SHP77 (cell line): ENCODE data around the gene RGS21.
"Not testable (repeated sequence)": the region's sequence is repeated elsewhere in the genome, so short reads cannot be mapped to it uniquely, and the experiment has no call there.

ENCODE experiments used
- DNase-seq, 2 experiments: peaks; one replicate each; lab custom pipeline; 2025; lab: John Stamatoyannopoulos, UW

The RGS21 gene, protein sequence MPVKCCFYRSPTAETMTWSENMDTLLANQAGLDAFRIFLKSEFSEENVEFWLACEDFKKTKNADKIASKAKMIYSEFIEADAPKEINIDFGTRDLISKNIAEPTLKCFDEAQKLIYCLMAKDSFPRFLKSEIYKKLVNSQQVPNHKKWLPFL

DNA sequence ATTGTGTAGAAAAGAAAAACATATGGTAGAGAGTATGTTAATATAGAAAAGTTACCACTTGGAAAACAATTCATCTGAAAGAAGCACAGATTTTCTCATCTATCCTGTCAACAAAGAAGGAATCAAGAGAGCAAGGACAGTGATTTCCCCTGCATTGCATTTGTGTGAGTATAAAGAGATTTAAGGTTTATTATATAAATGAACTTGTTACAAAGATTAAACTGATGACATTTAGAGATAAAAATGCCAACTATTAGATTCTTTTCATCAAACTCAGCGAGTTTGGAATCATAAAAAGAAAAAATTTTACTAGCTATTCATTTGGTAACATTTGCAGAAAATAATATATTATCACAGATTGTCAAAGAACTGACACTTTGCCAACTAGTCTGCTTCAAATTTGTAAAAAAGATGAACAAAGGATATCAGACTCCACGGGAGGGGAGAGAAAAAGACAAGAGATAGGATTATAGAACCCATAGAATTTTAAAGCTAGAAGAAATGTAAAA is at the start of gene RGS21:
Gene RGS21, plus strand, starts transcription at position 51 of the 509 bp plus-strand sequence. CDS start 26,045 bp downstream, outside the sequence.
- DNase-seq: no peak

DNA sequence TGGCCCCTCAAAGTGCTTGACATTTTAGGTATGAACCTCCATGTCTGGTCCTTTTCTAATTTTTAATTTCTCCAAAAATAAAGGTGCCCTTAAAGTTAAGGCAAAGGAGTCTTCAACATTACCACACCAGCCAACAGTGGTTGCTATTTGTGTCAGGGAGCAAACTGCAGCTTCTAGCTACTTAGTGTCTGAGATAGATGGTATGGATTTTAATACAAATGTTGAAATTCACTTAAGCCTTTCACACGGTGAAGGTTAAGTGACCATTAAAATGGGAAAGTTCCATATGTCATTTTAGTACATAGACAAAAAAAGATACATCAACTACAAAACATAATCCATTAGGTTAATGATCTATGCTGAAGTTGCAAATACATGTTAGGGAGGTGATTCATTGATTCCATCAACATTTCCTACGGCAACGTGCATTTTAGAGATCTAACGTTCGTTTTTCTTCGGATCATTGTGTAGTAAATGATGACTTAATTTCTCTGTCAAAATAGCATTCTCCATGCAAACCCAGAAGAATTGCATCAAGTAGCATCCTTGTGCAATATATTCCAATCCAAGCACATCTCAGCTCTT is 48.2 kb upstream of the RGS21 start:
- no peak for DNase-seq

DNA sequence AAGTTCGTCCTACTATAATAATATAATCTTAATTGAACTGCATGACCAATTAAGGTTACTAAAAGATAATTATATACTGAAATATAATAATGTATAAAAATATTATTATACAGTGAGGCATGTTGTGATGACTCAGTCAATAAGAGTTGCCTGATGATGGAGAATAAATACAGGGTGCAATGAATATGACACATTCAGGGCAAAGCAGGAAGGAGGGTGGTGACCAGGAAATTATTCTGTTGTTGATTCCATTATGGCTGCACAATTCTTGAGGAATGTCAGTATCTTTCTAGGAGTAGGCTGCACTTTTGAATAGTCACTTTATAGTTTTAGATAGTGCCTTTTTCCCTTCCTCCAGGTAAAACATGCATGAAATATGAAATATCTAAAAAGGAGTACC is 46.4 kb upstream of the RGS21 start:
- no peak for DNase-seq

DNA sequence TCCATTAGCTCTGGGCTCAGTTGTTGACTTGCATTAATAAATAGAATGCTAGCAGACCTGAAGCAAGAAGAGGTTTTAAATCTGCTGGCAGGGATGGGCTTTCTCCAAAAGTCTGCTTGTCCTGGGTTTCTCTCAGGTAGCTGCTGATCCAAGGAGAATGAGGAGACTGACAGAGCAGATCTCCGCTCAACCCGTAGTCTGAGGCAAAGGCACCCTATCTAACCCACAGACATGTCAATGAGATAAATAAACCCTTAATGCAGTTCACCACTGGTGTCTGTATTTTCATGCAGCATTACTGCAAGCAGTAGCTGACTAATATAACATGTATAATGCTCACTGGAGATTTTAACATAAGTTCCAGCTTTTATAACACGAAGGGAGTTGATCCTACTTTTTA is 44.1 kb upstream of the RGS21 start:
- DNase-seq: no peak

DNA sequence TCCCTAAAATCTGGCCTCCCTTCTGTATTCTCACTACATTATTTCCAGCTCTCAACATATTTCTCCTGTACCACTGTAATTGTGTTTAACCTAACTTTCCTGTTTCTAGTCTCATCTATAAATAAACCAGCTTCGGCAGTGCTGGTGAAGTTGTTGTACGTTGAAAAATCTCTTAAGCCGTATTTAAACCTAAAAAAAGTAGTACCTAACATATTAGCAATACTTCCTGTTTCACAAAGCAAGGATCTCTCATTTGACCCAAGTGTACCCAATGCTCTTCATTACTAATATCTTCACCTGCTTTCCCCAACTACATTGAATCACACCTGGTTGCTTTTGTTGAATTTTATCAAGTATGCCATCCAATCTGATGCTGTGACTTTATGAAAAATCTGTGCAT is 42.2 kb upstream of the RGS21 start:
- no peak for DNase-seq

DNA sequence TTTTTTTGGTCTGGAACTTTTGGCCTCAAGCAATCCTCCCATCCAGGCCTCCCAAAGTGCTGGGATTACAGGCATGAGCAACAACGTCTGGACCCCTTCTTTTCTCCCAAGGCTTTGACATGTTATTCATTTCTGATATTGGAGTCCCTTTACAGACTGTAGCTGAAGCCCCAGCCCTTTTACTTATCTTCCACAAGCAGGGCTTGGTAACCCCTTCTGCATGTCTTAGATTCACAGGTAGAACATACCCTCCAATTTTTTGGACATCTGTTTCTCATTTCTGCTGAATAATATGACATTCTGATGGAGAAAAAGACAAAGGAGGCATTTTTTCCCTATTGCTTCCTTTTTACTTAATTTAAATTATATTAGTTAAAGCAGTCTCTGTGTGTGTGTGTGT is 39.2 kb upstream of the RGS21 start:
- DNase-seq: no peak

DNA sequence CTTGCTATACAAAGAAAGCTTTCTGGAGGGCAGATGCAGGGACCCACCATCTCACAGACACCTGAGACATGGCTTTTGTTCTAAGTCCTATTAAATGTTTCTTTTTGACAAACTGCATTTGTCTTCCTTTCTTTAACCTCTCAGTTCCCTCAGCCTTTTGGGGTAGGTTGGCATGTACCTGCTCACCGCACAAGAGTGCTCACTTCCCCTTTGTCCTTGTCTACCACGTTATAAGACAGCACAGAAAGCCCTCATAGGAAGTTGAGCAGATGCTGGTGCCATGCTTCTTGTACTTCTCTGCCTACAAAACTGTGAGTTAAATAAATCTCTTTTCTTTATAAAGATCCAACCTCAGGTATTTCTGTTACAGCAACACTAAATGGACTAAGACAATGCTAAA is 31.9 kb upstream of the RGS21 start:
- DNase-seq: no peak

DNA sequence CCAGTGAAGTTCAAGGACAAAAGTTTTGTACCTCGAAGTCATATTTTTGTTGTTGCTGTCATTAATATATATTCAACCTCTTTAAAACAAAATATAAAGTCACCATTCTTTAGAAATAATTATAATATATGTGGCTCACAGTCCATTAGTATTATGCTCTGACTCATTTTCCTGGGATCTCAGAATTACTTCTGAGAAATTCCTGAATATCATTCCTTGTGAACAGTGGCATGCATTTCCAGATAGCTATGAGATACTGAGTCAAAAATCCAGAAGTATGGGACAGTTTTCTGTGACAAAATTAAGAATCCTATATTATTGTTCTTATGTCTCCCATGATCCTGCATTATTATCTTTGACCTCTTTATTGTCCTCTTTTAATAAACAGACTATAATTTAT is 13.8 kb upstream of the RGS21 start:
- DNase-seq: no peak

DNA sequence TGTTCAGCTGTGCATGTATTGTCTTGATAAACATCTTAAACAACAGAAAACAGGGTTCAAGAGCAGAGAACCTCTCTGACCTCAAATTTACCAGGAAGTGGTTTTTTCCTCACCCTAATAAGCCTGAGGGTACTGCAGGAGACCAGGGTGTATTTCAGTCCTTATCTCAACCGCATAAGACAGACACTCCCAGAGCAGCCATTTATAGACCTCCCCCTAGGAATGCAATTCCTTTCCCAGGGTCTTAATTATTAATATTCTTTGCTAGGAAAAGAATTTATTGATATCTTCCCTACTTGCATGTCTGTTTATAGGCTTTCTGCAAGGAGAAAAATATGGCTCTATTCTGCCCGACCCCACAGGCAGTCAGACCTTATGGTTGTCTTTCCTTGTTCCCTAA is 8.5 kb upstream of the RGS21 start:
- DNase-seq: not testable (repeated sequence)

DNA sequence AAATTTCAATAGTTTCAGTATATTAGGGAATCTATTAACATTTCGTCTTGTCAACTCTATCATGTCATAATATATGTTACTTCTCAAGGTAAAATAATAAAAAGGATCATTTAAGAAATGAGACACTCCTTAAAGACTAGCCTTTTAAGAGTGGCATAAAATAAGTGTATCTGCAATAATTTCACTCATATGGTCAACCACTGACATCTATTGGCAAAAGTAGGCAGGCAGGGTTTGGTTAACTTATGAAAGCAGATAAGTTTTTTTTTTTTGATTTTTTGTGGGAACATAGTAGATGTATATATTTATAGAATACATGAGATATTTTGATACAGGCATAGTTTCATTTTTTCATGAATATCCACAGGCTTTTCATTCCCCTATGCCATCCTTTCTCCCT is 5.5 kb upstream of the RGS21 start:
- DNase-seq: peak; percentile 2 to 25

DNA sequence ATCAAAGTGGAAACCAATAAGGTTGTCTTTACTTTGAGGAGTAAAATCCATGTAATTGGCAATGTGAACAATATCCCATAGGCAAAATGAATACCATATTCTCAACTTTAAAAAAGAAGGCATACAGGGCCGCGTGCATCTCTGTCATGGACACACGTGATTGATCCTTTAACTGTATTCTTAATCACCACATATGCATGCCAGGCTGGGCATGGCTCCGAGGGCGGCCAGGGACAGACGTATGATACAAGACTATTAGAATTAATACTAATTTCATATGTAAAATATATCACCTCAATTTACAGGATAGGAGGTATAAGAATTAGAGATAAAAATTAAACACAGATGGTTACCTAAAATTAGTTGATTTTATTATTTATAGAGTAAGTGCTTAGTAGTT is 11.2 kb downstream of the RGS21 start:
- no peak for DNase-seq

DNA sequence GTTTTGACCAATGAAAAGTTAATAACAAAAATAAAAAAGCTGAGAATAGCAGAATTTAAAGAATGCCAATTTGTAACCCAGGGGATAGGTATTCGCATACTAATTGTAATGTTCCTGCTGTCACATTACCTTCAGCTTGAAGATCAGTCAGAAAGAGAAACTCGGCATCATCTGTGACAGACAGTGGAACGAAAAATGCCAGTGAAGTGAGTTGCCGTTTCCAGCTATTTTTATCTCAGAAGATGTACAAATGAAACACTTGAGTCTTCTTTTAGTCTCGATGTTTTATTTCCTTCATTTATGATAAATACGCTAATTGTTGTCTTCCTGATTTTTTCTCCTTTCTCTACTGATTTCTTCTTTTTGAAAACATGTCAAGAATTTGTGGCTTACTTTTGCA is 26.1 kb downstream of the RGS21 start:
- DNase-seq: no peak

DNA sequence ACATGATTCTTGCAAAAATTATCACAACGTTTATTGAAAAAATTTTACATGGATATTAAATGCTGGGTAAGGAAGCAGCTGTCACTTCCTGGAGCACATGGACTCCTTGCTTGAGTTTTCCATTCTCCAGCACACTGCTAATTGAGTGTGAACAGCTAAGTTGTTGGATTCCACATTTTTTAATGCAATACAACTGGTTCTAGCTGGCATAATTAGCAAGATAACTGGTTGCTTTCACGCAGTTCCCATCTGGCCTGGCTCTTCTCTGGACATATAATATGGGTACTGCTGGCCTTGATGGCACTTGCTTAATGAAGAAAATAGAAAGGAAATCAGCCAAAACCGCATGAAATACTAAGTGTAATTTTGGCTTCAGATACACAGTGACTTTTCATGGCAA is 26.6 kb downstream of the RGS21 start:
- DNase-seq: no peak

DNA sequence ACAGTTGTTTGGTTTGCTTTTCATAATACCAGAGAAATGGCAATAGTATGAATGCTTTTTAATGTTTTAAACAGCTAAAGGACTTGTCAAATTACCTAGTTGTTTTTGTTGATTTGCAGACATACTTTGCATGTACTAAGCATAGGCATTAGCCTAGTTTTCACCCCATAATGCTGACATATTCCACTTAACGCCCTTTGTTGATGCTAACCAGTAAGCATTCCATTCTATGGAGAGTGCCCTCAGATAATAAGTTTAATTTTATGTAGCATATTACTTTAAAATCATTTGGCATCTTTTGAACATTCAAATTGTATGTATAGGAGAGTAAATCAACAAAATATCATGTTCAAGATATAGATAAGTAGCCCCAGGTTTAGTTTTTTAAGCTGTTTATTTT is 32.5 kb downstream of the RGS21 start:
- no peak for DNase-seq

DNA sequence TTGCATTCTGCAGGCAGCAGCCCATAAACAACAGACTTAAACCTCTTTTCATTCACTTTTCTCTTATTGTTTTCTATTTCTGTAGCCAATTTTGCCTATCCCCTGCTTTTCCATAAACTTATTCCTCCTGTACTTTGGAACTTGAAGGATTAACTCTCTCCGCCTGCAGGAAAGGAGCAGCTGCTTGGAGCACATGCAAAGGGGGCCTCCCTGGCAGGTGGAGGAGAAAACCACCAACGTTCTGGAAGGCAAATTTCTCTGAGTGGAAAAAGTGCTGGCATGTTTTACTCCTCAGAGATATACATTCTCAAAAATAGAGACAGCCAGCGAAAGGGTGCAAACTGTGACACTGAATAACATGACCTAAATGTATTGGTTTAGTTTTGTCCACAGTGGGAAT is 33.6 kb downstream of the RGS21 start:
- no peak for DNase-seq

DNA sequence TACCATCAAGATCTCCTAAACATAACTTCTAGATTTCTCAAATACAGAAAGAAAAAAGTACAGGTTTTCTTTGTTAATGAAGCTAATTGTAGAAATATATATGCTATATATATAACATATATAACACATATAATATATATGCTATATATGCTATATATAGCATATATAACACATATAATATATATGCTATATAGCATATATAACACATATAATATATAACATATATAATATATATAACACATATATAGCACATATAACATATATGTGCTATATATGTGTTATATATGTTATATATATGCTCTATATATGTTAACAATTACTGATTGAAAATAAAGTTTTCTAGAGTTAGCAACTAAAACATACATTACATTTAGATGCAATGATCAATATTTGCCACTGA is 34.8 kb downstream of the RGS21 start:
- no peak for DNase-seq

DNA sequence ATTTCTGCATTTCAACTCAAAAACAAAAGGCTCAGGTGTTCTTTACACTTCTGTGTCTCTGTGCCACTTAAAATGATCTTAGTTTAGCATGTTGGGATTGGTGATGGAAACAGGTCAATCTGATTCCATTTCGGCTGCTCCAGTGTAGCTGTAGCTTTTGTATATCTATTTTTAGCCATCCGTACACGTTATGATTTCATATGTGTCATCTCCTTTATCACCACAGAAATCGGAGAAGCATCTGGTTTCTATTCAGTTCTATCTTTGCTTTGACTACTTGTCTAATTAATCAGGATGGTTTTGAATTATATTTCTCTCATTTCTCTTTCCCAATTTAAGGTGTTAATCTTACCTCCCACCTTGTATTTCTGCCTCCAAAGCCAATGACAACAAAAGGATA is 41.1 kb downstream of the RGS21 start:
- DNase-seq: no peak

DNA sequence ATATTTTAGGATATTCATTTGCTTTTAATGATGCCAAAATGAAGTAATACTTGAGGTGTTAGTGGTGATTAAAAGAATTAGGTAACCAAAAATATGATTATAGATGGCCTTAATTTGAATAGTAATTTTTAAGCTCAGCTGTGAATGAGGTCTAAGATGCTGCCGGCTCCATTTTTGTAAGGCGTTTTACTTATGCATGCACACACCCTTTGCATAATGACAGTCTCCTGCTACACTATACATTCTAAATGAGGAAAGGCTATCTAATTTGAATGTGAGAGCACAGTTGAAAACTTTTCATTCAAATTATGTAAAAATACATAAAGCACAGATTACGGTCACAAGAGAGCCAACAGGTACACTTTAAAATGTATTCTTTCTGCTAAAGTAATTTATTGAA is 41.6 kb downstream of the RGS21 start:
- no peak for DNase-seq

DNA sequence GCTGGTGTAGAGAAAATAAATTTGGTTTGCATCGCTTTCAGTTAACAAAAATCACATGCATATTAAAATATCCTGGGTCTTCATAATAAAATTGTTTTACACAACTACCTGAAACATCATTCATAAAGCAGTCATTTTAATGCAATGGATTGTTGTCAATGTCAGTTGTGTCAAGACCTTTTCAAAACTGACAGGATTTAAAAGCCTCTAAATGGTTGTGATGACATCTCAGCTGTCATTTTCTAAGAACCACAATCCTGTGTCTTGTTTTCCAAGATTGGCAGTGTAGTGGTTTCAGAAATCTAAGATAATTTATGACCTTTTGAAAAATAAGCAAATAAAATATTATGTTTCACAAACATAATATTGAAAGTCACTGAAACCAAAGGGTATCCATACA is 42.0 kb downstream of the RGS21 start:
- no peak for DNase-seq

DNA sequence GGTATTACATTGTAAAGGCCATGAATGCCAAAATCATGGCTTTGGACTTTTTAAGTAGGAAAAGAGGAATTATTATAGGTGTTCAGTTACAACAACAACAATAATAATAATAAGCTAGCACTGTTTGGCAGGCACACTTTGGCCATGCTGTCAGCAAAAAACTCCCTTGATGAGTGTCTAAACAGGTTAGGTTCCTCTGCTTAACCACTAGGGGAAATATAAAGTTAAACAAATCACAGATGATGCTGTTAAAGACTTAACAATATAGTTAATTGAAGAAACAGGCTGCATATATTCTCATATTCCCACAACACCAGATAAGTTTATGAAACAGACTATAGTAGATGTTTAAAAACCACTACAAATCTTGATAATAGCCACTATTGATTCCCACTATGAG is 46.4 kb downstream of the RGS21 start:
- no peak for DNase-seq

DNA sequence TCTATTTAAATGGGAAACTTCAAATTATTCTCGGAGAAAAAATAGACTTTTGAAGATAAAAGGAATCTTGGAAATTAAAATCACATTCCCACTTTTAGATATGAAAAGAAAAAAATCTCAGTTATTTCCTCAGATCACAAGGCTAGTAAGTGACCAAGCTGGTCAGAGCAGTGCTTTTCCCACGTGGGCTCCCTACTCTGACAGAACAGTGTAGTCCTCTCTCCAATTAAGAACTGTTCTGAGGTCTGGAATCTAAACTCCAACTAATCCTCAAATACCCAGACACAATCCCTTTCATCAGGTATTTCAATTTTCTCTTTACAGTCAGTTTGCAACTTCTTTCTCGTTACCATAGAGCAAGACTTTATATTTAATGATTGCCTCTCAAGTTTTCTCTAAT is 50.6 kb downstream of the RGS21 start:
- DNase-seq: no peak

DNA sequence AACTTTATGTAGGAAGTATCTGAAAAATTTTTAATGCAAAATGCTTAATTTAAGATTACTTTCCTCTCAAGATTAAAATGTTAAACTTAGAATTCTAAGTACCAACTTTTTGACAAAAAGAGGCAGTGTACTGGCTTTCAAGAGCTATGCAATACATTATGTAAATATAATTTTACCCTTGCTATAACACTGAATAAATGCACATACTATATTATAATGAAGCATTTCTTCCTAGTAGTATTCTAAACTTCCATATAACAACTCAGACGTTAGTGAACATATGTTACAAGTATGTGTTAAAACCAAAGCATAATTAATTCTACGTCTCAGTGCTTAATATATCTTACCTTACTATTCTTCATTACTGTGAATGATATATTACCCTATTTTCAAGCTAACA is 58.5 kb downstream of the RGS21 start:
- no peak for DNase-seq

DNA sequence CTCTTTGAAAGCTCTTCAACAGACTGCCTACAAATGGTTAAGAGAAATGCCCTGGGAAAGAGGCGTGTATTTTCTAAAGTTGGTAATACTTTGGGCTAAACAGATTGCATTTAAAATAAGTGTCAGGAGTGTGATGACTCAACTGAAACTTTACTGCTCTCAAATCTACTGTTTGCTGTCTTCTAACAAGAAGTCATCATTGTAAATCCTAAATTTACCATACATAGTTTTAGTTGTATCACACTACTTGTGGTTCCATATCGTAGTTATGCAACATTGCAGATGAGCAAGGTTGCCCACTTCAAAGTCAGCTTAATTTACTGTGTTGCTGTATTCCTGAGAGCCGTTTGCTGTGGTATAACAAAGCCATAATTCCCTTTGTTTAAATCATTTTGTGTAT is 59.6 kb downstream of the RGS21 start:
- DNase-seq: no peak

DNA sequence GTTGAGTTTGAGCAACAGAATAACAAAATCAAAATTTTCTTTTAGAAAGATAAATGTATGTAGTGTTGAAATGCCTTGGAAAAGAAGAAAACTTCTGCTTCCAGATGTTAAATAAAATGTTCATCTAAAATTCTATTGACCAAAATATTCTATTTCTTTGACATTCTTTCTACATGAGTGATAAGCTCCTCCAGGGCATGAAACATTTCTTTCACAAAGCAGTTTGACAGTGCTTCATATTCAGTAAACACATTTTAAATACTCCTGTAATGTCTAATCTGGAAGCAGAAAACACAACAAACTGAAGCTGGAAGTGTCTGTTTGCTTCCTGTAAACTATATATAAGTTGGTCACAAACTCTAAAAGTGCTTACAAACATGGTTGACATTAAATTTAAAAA is 61.5 kb downstream of the RGS21 start:
- DNase-seq: no peak
